Measurements from ENCODE around the gene TMEM184B.

TMEM184B gene

DNA sequence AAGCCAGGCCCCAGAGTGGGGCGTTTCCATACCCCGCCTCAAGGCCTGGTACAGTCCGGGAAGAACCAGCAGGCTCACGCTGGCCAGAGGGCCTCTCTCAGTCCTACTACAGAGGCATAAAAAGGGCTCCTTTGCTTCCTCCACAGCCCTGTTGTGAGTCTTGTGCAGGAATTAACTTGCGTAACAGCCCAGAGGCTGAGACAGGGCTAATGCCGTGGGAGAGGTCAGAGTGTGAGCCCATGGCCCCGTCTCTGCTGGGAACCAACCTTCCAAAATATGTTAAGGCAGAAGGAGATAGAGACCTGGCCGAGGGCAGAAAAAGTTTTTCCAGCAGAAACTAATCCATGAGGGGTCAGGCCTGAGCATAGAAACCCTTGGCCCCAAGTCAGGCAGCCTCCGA is 19.9 kb upstream of the TMEM184B start:
- Histone ChIP-seq H3K4me3 (ENCODE audit: low read length) (no peak overlapping the region), H3K4me1 (ENCODE audit: control insufficient read depth, insufficient read depth, low read length) (no peaks in the 10 kb centered on the region), H3K27me3 (ENCODE audit: control insufficient read depth, insufficient read depth, low read length) (no peaks in the 10 kb centered on the region), H3K27ac (ENCODE audit: low read length) (no peak overlapping the region), H3K9me3 (ENCODE audit: control insufficient read depth, insufficient read depth, low read length) (no peaks in the 10 kb centered on the region), H3K36me3 (ENCODE audit: control insufficient read depth, insufficient read depth, low read length) (peaks cover 55% of the 10 kb centered on the region)
- no CpG with 5 or more reads among the region's 9 CpGs for WGBS (ENCODE audit: insufficient coverage, insufficient read length)
- no peak for DNase-seq (ENCODE audit: low read depth, low spot score)

DNA sequence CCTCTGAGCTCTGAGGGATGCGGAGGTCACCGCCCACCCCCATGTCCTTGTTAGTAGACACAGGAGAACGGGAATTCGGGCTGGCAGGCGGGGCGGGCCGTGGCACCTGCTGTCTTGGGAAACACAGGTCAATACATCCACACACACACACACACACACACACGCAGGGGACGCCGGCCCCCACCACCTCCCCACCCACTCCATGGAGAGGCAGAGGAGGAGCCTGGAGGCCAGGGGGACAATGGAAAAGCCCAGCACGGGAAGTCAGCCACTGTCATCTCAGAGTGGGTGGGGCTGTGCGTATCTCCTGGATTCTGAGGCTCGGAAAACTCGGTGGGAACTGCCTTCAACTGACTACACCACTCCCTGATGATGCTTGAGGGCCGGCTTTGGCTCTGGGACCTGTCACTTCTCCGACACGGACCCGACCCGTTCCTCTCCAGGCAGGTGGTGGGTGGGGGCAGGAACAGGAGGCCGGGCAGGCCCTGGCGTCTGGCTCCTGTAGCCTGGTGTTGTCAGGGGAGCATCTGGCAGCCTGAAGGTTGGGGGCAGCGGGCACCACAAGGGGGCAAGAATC is 18.5 kb upstream of the TMEM184B start:
- no peaks in the 10 kb centered on the region for H3K27me3 ChIP-seq (ENCODE audit: control insufficient read depth, insufficient read depth, low read length)
- H3K4me3 ChIP-seq (ENCODE audit: low read length), result no peak overlapping the region
- no CpG with 5 or more reads among the region's 22 CpGs for WGBS (ENCODE audit: insufficient coverage, insufficient read length)
- H3K9me3 ChIP-seq (ENCODE audit: control insufficient read depth, insufficient read depth, low read length), result no peaks in the 10 kb centered on the region
- H3K27ac ChIP-seq (ENCODE audit: low read length), result no peak overlapping the region
- DNase-seq (ENCODE audit: low read depth, low spot score), result no peak
- peaks cover 2% of the 10 kb centered on the region; the same call in 1 of the 2 replicates for H3K4me1 ChIP-seq (ENCODE audit: control insufficient read depth, insufficient read depth, low read length)
- peaks cover 41% of the 10 kb centered on the region for H3K36me3 ChIP-seq (ENCODE audit: control insufficient read depth, insufficient read depth, low read length)

DNA sequence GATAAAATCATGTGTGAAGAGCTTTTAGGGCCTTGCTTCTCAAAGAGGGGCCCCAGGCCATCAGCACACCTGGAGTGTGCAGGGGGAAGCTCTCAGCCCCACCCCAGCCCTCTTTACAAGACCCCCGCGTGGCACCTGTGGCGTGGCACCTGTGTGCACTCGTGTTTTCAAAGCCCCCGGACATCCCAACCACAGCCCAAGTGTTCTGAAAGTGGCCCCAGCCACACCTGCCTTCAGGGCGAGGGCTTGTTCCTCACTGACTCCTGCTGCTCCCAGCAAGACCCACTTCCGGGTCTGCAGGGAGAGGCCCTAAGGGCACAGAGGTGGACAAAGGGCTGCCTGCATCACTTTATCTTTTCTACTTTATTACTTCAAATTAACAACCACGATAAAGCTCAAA is 17.5 kb upstream of the TMEM184B start:
- H3K4me3 ChIP-seq (ENCODE audit: low read length), result no peak overlapping the region
- DNase-seq (ENCODE audit: low read depth, low spot score), result no peak
- H3K36me3 ChIP-seq (ENCODE audit: control insufficient read depth, insufficient read depth, low read length), result peaks cover 31% of the 10 kb centered on the region
- H3K27ac ChIP-seq (ENCODE audit: low read length), result no peak overlapping the region
- H3K27me3 ChIP-seq (ENCODE audit: control insufficient read depth, insufficient read depth, low read length), result no peaks in the 10 kb centered on the region
- no peaks in the 10 kb centered on the region for H3K9me3 ChIP-seq (ENCODE audit: control insufficient read depth, insufficient read depth, low read length)
- H3K4me1 ChIP-seq (ENCODE audit: control insufficient read depth, insufficient read depth, low read length), result peaks cover 2% of the 10 kb centered on the region; the same call in 1 of the 2 replicates
- WGBS (ENCODE audit: insufficient coverage, insufficient read length), result 100% methylated on average over 1 of the region's 8 CpGs

DNA sequence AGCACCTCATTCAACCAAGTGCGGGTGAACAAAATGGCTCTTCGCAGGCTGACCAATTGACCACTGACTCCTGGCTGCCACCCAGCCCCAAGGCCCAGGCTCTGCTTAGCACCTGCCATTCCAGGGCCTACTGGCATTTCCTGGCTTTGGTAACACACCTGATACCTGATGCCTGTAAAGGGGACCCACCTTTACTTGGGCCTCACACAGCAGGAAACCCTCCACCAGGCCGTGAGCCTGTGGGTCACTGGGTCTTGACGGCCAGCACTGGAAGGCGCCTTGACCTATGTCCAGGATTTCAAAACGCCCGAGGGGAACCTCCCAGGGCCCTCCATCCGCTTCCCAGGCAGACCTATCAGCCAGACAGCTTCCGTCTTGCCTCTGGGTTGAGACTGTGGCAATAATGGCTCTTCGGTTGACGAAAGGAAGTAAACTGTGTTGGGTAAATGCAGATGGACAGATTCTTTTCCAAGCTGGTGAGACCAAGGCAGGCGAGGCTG is 16.8 kb upstream of the TMEM184B start:
- DNase-seq (ENCODE audit: low read depth, low spot score), result no peak
- H3K4me3 ChIP-seq (ENCODE audit: low read length), result no peak overlapping the region
- no peaks in the 10 kb centered on the region for H3K27me3 ChIP-seq (ENCODE audit: control insufficient read depth, insufficient read depth, low read length)
- peaks cover 26% of the 10 kb centered on the region for H3K36me3 ChIP-seq (ENCODE audit: control insufficient read depth, insufficient read depth, low read length)
- H3K4me1 ChIP-seq (ENCODE audit: control insufficient read depth, insufficient read depth, low read length), result peaks cover 2% of the 10 kb centered on the region; the same call in 1 of the 2 replicates
- H3K9me3 ChIP-seq (ENCODE audit: control insufficient read depth, insufficient read depth, low read length), result no peaks in the 10 kb centered on the region
- H3K27ac ChIP-seq (ENCODE audit: low read length), result no peak overlapping the region
- WGBS (ENCODE audit: insufficient coverage, insufficient read length), result no CpG with 5 or more reads among the region's 12 CpGs

DNA sequence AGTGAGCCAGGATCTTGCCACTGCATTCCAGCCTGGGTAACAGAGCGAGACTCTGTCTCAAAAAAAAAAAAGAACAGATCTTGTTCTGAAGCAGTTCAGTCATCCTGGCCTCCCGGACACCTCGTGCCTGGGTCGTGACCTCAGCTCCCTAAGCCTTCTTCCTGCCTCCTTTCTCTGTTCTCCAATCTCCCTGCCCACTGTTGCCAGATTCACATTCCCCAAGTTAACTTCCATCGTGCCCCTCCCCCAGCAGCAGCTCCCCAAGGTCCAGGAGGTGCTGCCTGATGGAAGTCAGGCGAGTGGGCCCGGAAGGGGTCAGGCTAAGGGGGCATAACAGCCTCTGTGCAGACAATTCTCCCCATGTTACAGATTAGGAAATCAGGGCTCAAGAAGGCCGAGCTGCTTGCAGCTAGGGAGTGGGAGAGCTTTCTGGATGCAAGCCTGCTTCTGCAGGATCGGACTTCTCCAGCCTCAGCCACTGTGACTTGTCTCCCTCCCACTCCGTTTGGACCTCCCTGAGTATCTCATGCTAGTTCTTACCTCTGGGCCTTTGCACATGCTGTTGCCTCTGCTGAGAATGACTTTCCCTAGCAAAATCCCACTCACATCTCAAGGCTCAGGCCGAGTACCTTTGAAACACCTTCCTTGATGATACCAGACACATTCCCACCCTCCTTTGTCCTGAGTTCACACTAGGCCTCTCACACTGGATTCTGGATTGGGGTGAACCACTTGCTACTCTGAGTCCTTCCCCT is 14.3 kb upstream of the TMEM184B start:
- WGBS (ENCODE audit: insufficient coverage, insufficient read length), result no CpG with 5 or more reads among the region's 11 CpGs

DNA sequence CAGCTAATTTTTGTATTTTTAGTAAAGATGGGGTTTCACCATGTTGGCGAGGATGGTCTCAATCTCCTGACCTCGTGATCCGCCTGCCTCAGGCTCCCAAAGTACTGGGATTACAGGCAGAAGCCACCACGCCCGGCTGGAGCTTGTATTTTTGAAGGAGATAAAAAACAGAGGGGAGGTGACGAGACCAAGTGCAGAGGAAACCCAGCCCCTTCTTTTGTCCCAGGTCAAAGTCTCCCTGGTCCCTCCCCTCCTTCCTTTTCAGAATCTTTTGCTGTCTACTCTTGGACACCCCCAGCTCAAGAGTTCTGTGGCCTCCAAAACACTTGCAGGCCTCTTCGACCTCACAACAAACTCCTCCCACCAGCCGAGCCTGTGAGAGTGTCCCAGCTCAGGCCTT is 12.2 kb upstream of the TMEM184B start:
- no CpG with 5 or more reads among the region's 8 CpGs for WGBS (ENCODE audit: insufficient coverage, insufficient read length)
- Histone ChIP-seq H3K4me3 (ENCODE audit: low read length) (no peak overlapping the region), H3K9me3 (ENCODE audit: control insufficient read depth, insufficient read depth, low read length) (no peaks in the 10 kb centered on the region), H3K27me3 (ENCODE audit: control insufficient read depth, insufficient read depth, low read length) (no peaks in the 10 kb centered on the region), H3K4me1 (ENCODE audit: control insufficient read depth, insufficient read depth, low read length) (peaks cover 2% of the 10 kb centered on the region; the same call in 1 of the 2 replicates), H3K27ac (ENCODE audit: low read length) (no peak overlapping the region), H3K36me3 (ENCODE audit: control insufficient read depth, insufficient read depth, low read length) (peaks cover 3% of the 10 kb centered on the region; the same call in 1 of the 2 replicates)
- no peak for DNase-seq (ENCODE audit: low read depth, low spot score)

More for the DNA sequence above, 14.3 kb upstream of the TMEM184B start:
- peaks cover 2% of the 10 kb centered on the region; the same call in 1 of the 2 replicates for H3K4me1 ChIP-seq (ENCODE audit: control insufficient read depth, insufficient read depth, low read length)
- H3K4me3 ChIP-seq (ENCODE audit: low read length), result no peak overlapping the region
- no peaks in the 10 kb centered on the region for H3K27me3 ChIP-seq (ENCODE audit: control insufficient read depth, insufficient read depth, low read length)
- H3K27ac ChIP-seq (ENCODE audit: low read length), result no peak overlapping the region
- no peak for DNase-seq (ENCODE audit: low read depth, low spot score)
- H3K9me3 ChIP-seq (ENCODE audit: control insufficient read depth, insufficient read depth, low read length), result no peaks in the 10 kb centered on the region
- peaks cover 9% of the 10 kb centered on the region; the same call in 1 of the 2 replicates for H3K36me3 ChIP-seq (ENCODE audit: control insufficient read depth, insufficient read depth, low read length)

DNA sequence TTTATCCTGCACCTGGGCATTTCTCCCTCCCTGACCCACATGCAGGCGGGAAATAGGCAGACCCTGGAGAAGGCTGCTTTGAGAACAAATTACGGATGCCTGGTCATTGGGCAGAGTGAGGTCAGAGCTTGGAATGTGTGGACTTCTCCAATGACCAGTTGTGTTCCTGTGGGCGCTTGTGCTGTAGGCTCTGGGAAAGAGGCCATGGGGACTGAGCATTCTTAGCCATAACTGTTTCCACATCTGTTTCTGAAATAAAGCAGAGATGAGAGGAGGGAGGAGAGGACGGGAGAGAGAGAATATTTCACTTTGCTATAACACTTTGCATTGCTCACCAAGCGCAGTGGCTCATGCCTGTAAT is 11.2 kb upstream of the TMEM184B start:
- Histone ChIP-seq H3K36me3 (ENCODE audit: control insufficient read depth, insufficient read depth, low read length) (no peaks in the 10 kb centered on the region), H3K4me3 (ENCODE audit: low read length) (no peak overlapping the region), H3K4me1 (ENCODE audit: control insufficient read depth, insufficient read depth, low read length) (peaks cover 2% of the 10 kb centered on the region; the same call in 1 of the 2 replicates), H3K27ac (ENCODE audit: low read length) (no peak overlapping the region), H3K9me3 (ENCODE audit: control insufficient read depth, insufficient read depth, low read length) (no peaks in the 10 kb centered on the region), H3K27me3 (ENCODE audit: control insufficient read depth, insufficient read depth, low read length) (no peaks in the 10 kb centered on the region)
- no peak for DNase-seq (ENCODE audit: low read depth, low spot score)
- no CpG with 5 or more reads among the region's 5 CpGs for WGBS (ENCODE audit: insufficient coverage, insufficient read length)

DNA sequence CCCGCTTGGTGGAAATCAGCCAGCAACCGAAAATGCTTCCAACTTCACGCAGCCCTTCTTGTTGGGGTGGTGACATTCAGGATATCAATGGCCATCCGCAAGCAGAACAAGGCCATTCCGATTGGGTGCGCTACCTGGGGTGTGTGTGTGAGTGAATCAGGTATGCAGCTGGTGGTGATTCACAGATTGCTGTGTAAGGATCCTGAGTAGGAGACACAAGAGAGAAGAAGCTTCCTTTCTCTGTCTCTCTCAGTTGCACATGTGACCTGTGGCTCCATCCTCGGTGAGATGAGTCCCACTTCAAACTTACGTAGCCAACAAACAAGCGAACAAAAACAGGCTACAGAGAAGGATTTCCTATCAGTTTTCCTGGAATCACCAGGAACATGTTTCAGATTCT is 9.6 kb upstream of the TMEM184B start:
- Histone ChIP-seq H3K27me3 (ENCODE audit: control insufficient read depth, insufficient read depth, low read length) (no peaks in the 10 kb centered on the region), H3K9me3 (ENCODE audit: control insufficient read depth, insufficient read depth, low read length) (no peaks in the 10 kb centered on the region), H3K27ac (ENCODE audit: low read length) (no peak overlapping the region), H3K4me3 (ENCODE audit: low read length) (no peak overlapping the region), H3K36me3 (ENCODE audit: control insufficient read depth, insufficient read depth, low read length) (no peaks in the 10 kb centered on the region), H3K4me1 (ENCODE audit: control insufficient read depth, insufficient read depth, low read length) (0 out of 2 replicates have a peak, but pooled peaks cover 3% of the 10 kb centered on the region)
- no peak for DNase-seq (ENCODE audit: low read depth, low spot score)
- no CpG with 5 or more reads among the region's 9 CpGs for WGBS (ENCODE audit: insufficient coverage, insufficient read length)

DNA sequence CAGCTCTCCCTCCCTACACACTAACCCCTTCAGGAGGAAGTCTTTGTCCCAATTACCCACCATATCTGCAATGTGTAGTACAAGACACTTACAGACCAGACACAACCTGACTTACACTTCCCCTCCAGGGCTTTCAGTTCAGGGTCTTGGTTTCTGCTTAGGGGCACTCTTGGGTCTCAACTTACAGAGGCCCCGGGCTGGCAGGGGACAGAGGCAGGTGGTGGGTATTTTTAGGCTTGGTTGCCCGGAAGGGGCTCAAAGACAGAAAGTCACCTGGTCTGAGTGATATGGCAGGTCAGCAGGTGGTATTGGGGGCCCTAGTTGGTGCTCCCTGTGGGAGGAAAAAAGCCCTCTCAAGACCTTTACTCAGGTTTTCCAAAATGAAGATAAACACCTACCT is 3.4 kb upstream of the TMEM184B start:
- Histone ChIP-seq H3K36me3 (ENCODE audit: control insufficient read depth, insufficient read depth, low read length) (no peaks in the 10 kb centered on the region), H3K27ac (ENCODE audit: low read length) (no peak overlapping the region), H3K4me3 (ENCODE audit: low read length) (no peak overlapping the region), H3K9me3 (ENCODE audit: control insufficient read depth, insufficient read depth, low read length) (no peaks in the 10 kb centered on the region), H3K27me3 (ENCODE audit: control insufficient read depth, insufficient read depth, low read length) (no peaks in the 10 kb centered on the region), H3K4me1 (ENCODE audit: control insufficient read depth, insufficient read depth, low read length) (peaks cover 5% of the 10 kb centered on the region; the same call in 1 of the 2 replicates)
- no peak for DNase-seq (ENCODE audit: low read depth, low spot score)
- WGBS (ENCODE audit: insufficient coverage, insufficient read length), result no CpG with 5 or more reads among the region's 2 CpGs

DNA sequence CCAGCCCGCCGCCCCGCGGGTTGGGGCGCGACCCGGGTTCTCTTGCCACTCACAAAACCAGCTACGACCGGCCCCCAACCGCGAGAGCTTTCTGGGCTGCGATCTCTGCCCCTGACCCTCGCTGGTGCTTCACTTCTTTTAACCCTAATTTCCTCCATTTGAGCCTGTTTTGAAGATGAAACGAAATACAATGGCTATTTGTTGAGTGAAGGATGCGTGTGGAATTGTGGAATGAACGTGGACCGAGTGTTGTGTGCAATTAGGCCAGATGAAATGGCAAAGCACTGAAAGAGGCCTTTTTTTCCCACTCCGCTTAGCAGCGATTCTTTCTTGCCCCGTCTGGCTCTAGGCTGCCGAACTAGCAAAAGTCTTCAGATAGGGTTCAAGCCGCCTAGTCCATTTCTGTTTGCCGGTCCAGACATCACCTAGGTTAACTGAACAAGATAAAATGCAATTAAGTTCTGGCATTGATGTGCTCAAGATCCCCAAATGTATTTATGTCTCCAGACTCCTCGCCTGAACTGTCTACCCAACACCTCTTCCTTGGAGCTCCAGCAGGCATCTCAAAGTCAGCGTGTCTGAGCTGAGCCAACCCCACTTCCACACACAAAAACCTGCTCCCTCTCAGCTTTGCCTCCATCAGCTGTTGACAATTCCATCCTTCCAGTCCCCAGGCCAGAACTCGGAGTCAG is 471 bp upstream of the TMEM184B start:
- Histone ChIP-seq H3K4me3 (ENCODE audit: low read length) (peak overlapping the region; percentile 91; the same call in 1 of the 2 replicates), H3K9me3 (ENCODE audit: control insufficient read depth, insufficient read depth, low read length) (no peaks in the 10 kb centered on the region), H3K27me3 (ENCODE audit: control insufficient read depth, insufficient read depth, low read length) (no peaks in the 10 kb centered on the region), H3K4me1 (ENCODE audit: control insufficient read depth, insufficient read depth, low read length) (peaks cover 3% of the 10 kb centered on the region; the same call in 1 of the 2 replicates), H3K27ac (ENCODE audit: low read length) (no peak overlapping the region), H3K36me3 (ENCODE audit: control insufficient read depth, insufficient read depth, low read length) (no peaks in the 10 kb centered on the region)
- DNase-seq (ENCODE audit: low read depth, low spot score), result no peak
- no CpG with 5 or more reads among the region's 26 CpGs for WGBS (ENCODE audit: insufficient coverage, insufficient read length)
